Natural killer cell (primary cell): ENCODE data around the gene FRAS1. TPM values are rescaled to one million over a fixed set of nuclear protein-coding genes. Genes with fewer than 3 reads are reported as not detected.

Experiments used
- ATAC-seq, 3 donors: fragments of 150-1000 bp in 2 of 3; fragments of 200-7000 bp in 1 of 3; cut with Tn5 transposase; 1 replicate in 1 of 3; 2 replicates in 2 of 3; pipeline ENCODE4 v1.10.0; 2021; ENCODE audit warnings: mild to moderate bottlenecking in 2 of 3, moderate library complexity in 2 of 3
- DNase-seq, 2 donors: peaks; one replicate each; pipeline versions ENCODE4 v3.0.0 to v3.0.0-alpha.2; 2013 to 2021; ENCODE audit warnings: mixed read lengths in 1 of 2
- H3K27ac ChIP-seq: one replicate; pipeline ENCODE4 v1.5.1; 2013; ENCODE audit warnings: mild to moderate bottlenecking, low read length
- H3K27me3 ChIP-seq: one replicate; pipeline ENCODE4 v1.6.1; 2013; ENCODE audit warnings: low read length; ENCODE audit not compliant: control insufficient read depth, insufficient read depth
- H3K36me3 ChIP-seq: one replicate; pipeline ENCODE4 v1.6.1; 2013; ENCODE audit warnings: low read length; ENCODE audit not compliant: control insufficient read depth, insufficient read depth
- H3K4me1 ChIP-seq: one replicate; pipeline ENCODE4 v1.6.1; 2013; ENCODE audit warnings: low read length; ENCODE audit not compliant: control insufficient read depth, insufficient read depth
- H3K4me3 ChIP-seq: one replicate; pipeline ENCODE4 v1.5.1; 2013; ENCODE audit warnings: low read length
- H3K9me3 ChIP-seq: one replicate; pipeline ENCODE4 v1.6.1; 2013; ENCODE audit warnings: low read length; ENCODE audit not compliant: control insufficient read depth, insufficient read depth
- H3K27ac Mint-ChIP-seq, 2 donors: one replicate each; pipeline ENCODE4 v1.8.0; 2022; ENCODE audit warnings: mild to moderate bottlenecking in 2 of 2, mixed read lengths in 2 of 2, moderate library complexity in 1 of 2
- H3K27me3 Mint-ChIP-seq, 2 donors: one replicate each; pipeline ENCODE4 v1.8.0; 2022; ENCODE audit warnings: low read depth in 2 of 2, mixed read lengths in 2 of 2
- H3K36me3 Mint-ChIP-seq: one replicate; pipeline ENCODE4 v1.8.0; 2022; ENCODE audit warnings: mixed read lengths
- H3K4me1 Mint-ChIP-seq, 2 donors: one replicate each; pipeline ENCODE4 v1.8.0; 2022; ENCODE audit warnings: mixed read lengths in 2 of 2
- H3K4me3 Mint-ChIP-seq: one replicate; pipeline ENCODE4 v1.8.0; 2022; ENCODE audit warnings: mild to moderate bottlenecking, moderate library complexity, mixed read lengths
- H3K9me3 Mint-ChIP-seq, 2 donors: one replicate each; pipeline ENCODE4 v1.8.0; 2022; ENCODE audit warnings: mixed read lengths in 2 of 2
- WGBS: methylation state at CpG from one replicate; pipeline ENCODE4 v1.1.7; 2013; ENCODE audit warnings: missing lambda C conversion rate; ENCODE audit not compliant: insufficient coverage; 5-methylcytosine and 5-hydroxymethylcytosine counted together
- intact Hi-C: fragments of 100-400 bp; cut with micrococcal nuclease; formaldehyde crosslinking; loops from one replicate; pipeline ENCODE4 v1.14.2; 2022
- total RNA-seq, 4 donors: library from RNA; stranded (reverse); fragments of 120-200 nt in 1 of 4; gene quantifications; one replicate each; pipeline versions ENCODE4 v1.2.3 to v1.2.4, GENCODE V29; 2013 to 2022
- TF ChIP-seq, protein P1 (sequence below): fragments of 200-600 bp; IDR thresholded peaks from one replicate; pipeline ENCODE4 v1.8.0; 2022; ENCODE audit warnings: antibody characterized with exemption

Gene FRAS1
- total RNA-seq, 3 donors from 2014 or later (not counting 1 experiment from before 2014, with no cell fraction given): 0.15 to 0.31 TPM; not detected in 1

DNA sequence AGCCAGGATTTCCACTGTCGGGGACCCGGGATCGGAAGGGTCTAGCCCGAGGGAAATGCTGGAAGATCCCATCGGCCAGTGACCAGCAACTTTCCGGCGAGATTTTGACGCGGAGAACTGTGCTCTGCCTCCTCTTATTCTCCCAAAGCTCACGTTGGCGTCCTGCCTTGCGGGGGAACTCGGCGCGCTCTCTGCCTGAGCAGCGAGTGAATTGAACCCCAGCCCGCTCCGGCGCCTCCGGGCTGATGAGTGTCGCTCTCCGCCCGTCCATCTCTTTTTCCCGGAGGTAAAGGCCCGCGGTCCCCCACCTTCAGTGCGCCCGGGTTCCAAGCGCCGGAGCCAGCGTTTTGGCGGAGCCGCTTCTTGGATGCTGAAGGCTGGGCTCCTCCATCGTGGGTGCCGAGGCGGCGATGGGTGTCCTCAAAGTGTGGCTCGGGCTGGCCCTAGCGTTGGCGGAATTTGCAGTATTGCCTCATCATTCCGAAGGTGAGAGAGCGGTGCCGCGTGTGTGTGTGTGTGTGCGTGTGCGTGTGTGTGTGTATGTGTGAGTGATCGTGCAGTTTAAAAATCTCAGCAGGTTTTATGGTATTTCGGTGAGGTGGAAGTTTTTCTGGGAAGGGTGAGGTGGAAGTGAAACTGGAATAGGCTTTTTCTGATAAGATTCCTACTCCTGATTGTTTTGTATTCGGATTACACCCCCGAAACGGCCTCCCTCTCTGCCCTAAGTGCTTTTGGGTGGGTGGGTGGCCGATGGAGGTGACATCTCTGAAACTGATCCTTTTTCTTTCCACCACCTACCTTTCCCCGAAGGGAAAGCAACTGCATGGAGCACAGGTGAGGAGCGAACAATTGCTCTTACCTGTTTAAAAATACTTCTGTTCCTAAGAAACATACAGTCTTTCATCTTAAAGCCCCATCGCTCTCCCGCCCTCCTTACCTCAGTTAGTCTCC is 752 bp downstream of the FRAS1 start:
- WGBS: under 1% methylated on average over 56 of the region's 56 CpGs
- intact Hi-C loops: loop anchor here (5.0 kb wide), 1 partner anchor 459 kb away; no protein-coding TSS in a partner anchor

DNA sequence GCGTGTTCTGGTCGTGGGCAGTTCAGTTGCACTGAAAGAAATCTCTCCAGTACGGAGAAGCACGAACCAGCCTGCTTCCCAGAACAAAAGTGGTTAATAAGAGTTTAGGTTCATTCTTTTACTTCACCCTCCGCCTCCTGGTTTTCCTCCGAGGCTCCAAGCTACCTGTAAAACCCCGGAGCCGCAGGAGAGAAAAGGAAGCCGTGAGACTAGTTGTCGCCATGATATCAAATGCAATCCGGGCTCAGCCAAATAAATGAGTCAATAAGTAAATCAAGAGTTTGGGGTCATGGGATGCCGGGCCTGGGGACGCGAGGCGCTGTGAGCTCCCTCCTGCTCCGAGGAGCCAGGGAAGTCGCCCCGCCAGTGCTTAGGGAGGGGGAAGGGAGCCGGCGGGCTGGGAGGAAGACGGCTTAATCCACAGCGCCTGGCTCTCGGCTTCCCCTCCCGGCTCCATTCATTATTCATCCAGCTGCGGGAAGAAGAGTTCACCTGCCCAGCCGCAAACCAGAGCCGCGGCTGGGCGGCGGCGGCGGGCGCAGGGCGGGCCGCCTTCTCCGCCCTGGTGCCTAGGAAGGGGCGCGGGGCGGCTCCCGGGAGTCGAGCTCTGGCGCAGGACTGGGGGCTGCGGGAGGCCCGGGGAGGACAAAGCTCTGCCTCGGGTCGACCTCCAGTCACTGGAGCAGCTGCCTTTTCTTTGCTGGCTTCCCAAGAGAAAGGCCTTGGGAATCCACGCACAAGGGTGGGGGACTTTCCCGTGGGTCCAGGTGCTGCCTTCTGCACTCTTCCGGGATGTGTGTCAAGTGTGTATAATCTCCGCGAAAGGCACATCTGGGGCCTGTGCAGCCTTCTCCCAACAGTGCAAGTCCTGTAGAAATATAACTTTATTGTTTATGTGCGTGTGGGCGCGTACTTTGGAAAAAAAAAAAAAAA is 1.7 kb downstream of the FRAS1 start:
- Mint-ChIP-seq H3K4me3 (peak overlapping the region; percentile 77), H3K27me3 (peaks cover 53 to 68% of the 10 kb centered on the region in 2 donors), H3K36me3 (no peaks in the 10 kb centered on the region), H3K9me3 (no peaks in the 10 kb centered on the region), H3K27ac (no peak overlapping the region), H3K4me1 (peaks cover 30 to 34% of the 10 kb centered on the region in 2 donors)
- H3K4me1 ChIP-seq: peaks cover 34% of the 10 kb centered on the region
- no peaks in the 10 kb centered on the region for H3K9me3 ChIP-seq
- no peak overlapping the region for H3K27ac ChIP-seq
- ATAC-seq (peak in 1 of 3 donors; percentile 27), DNase-seq (peak; percentile 11 to 15)
- intact Hi-C loops: loop anchor here (5.0 kb wide), 1 partner anchor 458 kb away; no protein-coding TSS in a partner anchor
- H3K36me3 ChIP-seq: no peaks in the 10 kb centered on the region
- 1% methylated on average over 51 of the region's 54 CpGs for WGBS
- TF ChIP-seq, protein P1, sequence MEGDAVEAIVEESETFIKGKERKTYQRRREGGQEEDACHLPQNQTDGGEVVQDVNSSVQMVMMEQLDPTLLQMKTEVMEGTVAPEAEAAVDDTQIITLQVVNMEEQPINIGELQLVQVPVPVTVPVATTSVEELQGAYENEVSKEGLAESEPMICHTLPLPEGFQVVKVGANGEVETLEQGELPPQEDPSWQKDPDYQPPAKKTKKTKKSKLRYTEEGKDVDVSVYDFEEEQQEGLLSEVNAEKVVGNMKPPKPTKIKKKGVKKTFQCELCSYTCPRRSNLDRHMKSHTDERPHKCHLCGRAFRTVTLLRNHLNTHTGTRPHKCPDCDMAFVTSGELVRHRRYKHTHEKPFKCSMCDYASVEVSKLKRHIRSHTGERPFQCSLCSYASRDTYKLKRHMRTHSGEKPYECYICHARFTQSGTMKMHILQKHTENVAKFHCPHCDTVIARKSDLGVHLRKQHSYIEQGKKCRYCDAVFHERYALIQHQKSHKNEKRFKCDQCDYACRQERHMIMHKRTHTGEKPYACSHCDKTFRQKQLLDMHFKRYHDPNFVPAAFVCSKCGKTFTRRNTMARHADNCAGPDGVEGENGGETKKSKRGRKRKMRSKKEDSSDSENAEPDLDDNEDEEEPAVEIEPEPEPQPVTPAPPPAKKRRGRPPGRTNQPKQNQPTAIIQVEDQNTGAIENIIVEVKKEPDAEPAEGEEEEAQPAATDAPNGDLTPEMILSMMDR: no peak
- H3K4me3 ChIP-seq: peak overlapping the region; percentile 32
- peaks cover 38% of the 10 kb centered on the region for H3K27me3 ChIP-seq

More for the DNA sequence above, 752 bp downstream of the FRAS1 start:
- H3K9me3 Mint-ChIP-seq: no peaks in the 10 kb centered on the region
- peaks cover 30 to 34% of the 10 kb centered on the region in 2 donors for H3K4me1 Mint-ChIP-seq
- Histone ChIP-seq H3K4me3 (peak overlapping the region; percentile 32), H3K27ac (no peak overlapping the region), H3K9me3 (no peaks in the 10 kb centered on the region), H3K4me1 (peaks cover 34% of the 10 kb centered on the region), H3K36me3 (no peaks in the 10 kb centered on the region), H3K27me3 (peaks cover 35% of the 10 kb centered on the region)
- H3K36me3 Mint-ChIP-seq: no peaks in the 10 kb centered on the region
- peak overlapping the region; percentile 77 for H3K4me3 Mint-ChIP-seq
- peak overlapping the region in 1 of 2 donors; percentile 19 for H3K27ac Mint-ChIP-seq
- H3K27me3 Mint-ChIP-seq: peaks cover 50 to 62% of the 10 kb centered on the region in 2 donors
- peak; percentile 27 to 34 for DNase-seq
- ATAC-seq: peak; percentile 36 to 58 (median 53)
- TF ChIP-seq, protein P1: no peak

DNA sequence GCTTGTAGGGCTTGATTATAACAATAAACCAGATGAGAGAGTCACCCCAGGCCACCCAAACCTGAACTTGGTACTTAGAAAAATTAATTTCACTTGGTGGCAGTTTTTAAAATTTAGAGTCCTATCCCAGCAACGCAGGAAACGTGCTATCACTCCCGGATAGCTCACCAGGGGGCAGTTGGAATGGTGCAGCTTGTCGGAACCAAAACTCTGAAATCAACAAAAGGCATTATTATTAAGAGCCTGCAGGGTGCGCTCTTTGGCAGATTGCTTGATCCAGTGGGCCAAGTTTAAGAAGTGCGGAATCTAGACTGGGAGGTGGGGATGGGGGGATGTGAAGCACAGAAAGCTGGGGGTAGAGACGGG is 2.4 kb downstream of the FRAS1 start:
- ATAC-seq: peak in 2 of 3 donors; percentile 43 to 55
- intact Hi-C loops: loop anchor here (5.0 kb wide), 1 partner anchor 458 kb away; no protein-coding TSS in a partner anchor

More for the DNA sequence above, 2.4 kb downstream of the FRAS1 start:
- Mint-ChIP-seq H3K4me3 (peak overlapping the region; percentile 66), H3K27ac (no peak overlapping the region), H3K4me1 (peaks cover 30 to 34% of the 10 kb centered on the region in 2 donors), H3K27me3 (peaks cover 53 to 68% of the 10 kb centered on the region in 2 donors), H3K36me3 (no peaks in the 10 kb centered on the region), H3K9me3 (no peaks in the 10 kb centered on the region)
- Histone ChIP-seq H3K4me1 (peaks cover 34% of the 10 kb centered on the region), H3K36me3 (no peaks in the 10 kb centered on the region), H3K27ac (no peak overlapping the region), H3K27me3 (peaks cover 38% of the 10 kb centered on the region), H3K4me3 (no peak overlapping the region), H3K9me3 (no peaks in the 10 kb centered on the region)
- 8% methylated on average over 7 of the region's 7 CpGs for WGBS
- TF ChIP-seq, protein P1: peak; percentile 45
- peak in 1 of 2 donors; percentile 52 for DNase-seq
